ENCODE data around the gene DZIP1. TPM values are rescaled to one million over a fixed set of nuclear protein-coding genes. Genes with fewer than 3 reads are reported as not detected.
"Not testable (repeated sequence)": the region's sequence is repeated elsewhere in the genome, so short reads cannot be mapped to it uniquely, and the experiment has no call there.

DZIP1 gene, protein sequence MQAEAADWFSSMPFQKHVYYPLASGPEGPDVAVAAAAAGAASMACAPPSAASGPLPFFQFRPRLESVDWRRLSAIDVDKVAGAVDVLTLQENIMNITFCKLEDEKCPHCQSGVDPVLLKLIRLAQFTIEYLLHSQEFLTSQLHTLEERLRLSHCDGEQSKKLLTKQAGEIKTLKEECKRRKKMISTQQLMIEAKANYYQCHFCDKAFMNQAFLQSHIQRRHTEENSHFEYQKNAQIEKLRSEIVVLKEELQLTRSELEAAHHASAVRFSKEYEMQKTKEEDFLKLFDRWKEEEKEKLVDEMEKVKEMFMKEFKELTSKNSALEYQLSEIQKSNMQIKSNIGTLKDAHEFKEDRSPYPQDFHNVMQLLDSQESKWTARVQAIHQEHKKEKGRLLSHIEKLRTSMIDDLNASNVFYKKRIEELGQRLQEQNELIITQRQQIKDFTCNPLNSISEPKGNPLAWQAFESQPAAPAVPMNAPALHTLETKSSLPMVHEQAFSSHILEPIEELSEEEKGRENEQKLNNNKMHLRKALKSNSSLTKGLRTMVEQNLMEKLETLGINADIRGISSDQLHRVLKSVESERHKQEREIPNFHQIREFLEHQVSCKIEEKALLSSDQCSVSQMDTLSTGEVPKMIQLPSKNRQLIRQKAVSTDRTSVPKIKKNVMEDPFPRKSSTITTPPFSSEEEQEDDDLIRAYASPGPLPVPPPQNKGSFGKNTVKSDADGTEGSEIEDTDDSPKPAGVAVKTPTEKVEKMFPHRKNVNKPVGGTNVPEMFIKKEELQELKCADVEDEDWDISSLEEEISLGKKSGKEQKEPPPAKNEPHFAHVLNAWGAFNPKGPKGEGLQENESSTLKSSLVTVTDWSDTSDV
- 31.5 and 33.6 TPM in 2 replicates for total RNA-seq (2021)
- long read RNA-seq, partial matches to known transcripts: 40 of 54 reads
- long read RNA-seq, other reads (novel, unspliced or antisense): 11 of 54 reads

DNA sequence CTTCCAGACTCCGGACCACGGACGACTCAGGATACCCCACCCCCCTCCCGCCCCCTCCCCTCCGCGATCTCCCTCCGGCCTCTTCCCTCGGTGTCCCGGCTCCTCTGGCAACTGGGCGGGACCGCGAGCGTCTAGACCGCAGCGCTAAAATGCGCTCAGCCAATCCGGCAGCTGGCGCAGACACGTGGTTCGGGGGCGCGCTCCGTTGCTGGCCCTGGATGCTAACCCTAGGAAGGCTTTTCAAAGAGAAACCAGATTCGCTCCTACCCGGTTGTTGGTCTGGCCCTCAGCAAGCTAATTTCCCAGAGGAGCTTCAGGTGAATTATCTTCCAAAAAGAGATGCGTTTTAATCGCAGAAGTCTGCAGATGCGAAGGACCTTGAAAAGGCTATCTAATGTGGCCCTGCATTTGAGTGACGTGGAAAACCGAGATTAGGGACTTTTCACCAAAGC, at the start of gene DZIP1:
TSS of gene DZIP1 (minus strand) at position 106 of the 452 bp plus-strand sequence. CDS start 2,677 bp downstream, outside the sequence.
- H3K23me2 ChIP-seq (ENCODE audit: insufficient read length, low read depth, low read length, poor library complexity, severe bottlenecking): peaks cover 9% of the 10 kb centered on the region
- H2BK5ac ChIP-seq (ENCODE audit: insufficient read length, low read length): no peak within 1 kb of the TSS
- no peak within 1 kb of the TSS for H2AK5ac ChIP-seq (ENCODE audit: insufficient read length, low read length)
- Mint-ChIP-seq H3K36me3 (ENCODE audit: insufficient read depth in 1 of 3, low read depth in 3 of 3) (peaks cover 10 to 15% (median 15%) of the 10 kb centered on the region in 3 experiments), H3K27me3 (ENCODE audit: low read depth) (peaks cover 12% of the 10 kb centered on the region), H3K9me3 (no peaks in the 10 kb centered on the region; a peak in 1 of 5 replicates), H3K27ac (peak within 1 kb of the TSS in 1 of 3 experiments; percentile 77; a peak in 2 of 7 replicates), H3K4me1 (peaks cover 17 to 21% of the 10 kb centered on the region in 2 experiments), H3K4me3 (peak within 1 kb of the TSS; percentile 81 to 92)
- H3K27me3 ChIP-seq (ENCODE audit: insufficient read depth, low read length): no peaks in the 10 kb centered on the region
- H3K4ac ChIP-seq (ENCODE audit: low read depth, low read length): no peak within 1 kb of the TSS
- peak within 1 kb of the TSS; percentile 91 for H3K4me2 ChIP-seq (ENCODE audit: insufficient read depth, insufficient read length, low read length)
- DNase-seq: peak; percentile 96
- no peaks in the 10 kb centered on the region for H4K20me1 ChIP-seq (ENCODE audit: control insufficient read depth, insufficient read depth, insufficient read length)
- peak within 1 kb of the TSS; percentile 32 for H3K18ac ChIP-seq (ENCODE audit: insufficient read length, low read depth, low read length)
- H4K5ac ChIP-seq (ENCODE audit: insufficient read length, low read depth, low read length): no peak within 1 kb of the TSS
- H2BK20ac ChIP-seq (ENCODE audit: low read depth, low read length, poor library complexity, severe bottlenecking): no peak within 1 kb of the TSS
- no peak within 1 kb of the TSS for H3K56ac ChIP-seq (ENCODE audit: insufficient read length, low read depth, low read length)
- WGBS (ENCODE audit: extremely low coverage, insufficient read length, low lambda C conversion rate): no CpG with 5 or more reads among the region's 30 CpGs
- H4K91ac ChIP-seq (ENCODE audit: insufficient read length, low read depth, low read length): no peak within 1 kb of the TSS
- no peak within 1 kb of the TSS for H2BK15ac ChIP-seq (ENCODE audit: low read depth, low read length)
- peak within 1 kb of the TSS; percentile 56 for H3K9ac ChIP-seq (ENCODE audit: extremely low read depth, insufficient read length, low read length)
- no peaks in the 10 kb centered on the region for H3K79me1 ChIP-seq (ENCODE audit: insufficient read depth, low read depth, low read length, poor library complexity, severe bottlenecking)
- no peak within 1 kb of the TSS for H3T11ph ChIP-seq (ENCODE audit: low read length)
- H3K4me1 ChIP-seq (ENCODE audit: insufficient read depth, low read length): peaks cover 2% of the 10 kb centered on the region; the same call in 1 of the 2 replicates
- H2BK12ac ChIP-seq (ENCODE audit: insufficient read length, low read depth, low read length): peak within 1 kb of the TSS; percentile 22
- no peak within 1 kb of the TSS for H3K27ac ChIP-seq (ENCODE audit: insufficient read length, low read depth, low read length)
- no peak within 1 kb of the TSS for H4K8ac ChIP-seq (replicated peaks; ENCODE audit: insufficient read length, low read depth, low read length)
- H3K79me2 ChIP-seq (ENCODE audit: insufficient read depth, low read length): peaks cover 2% of the 10 kb centered on the region; the same call in 1 of the 2 replicates
- peak within 1 kb of the TSS; percentile 90 for H2AFZ ChIP-seq (ENCODE audit: low read length)
- H2BK120ac ChIP-seq (ENCODE audit: low read depth, low read length, poor library complexity, severe bottlenecking): no peak within 1 kb of the TSS
- H3K9me3 ChIP-seq (ENCODE audit: control insufficient read depth, low read depth, low read length): no peaks in the 10 kb centered on the region
- no peak within 1 kb of the TSS for H3K23ac ChIP-seq (ENCODE audit: insufficient read length, low read depth, low read length)
- TF ChIP-seq, protein P1, sequence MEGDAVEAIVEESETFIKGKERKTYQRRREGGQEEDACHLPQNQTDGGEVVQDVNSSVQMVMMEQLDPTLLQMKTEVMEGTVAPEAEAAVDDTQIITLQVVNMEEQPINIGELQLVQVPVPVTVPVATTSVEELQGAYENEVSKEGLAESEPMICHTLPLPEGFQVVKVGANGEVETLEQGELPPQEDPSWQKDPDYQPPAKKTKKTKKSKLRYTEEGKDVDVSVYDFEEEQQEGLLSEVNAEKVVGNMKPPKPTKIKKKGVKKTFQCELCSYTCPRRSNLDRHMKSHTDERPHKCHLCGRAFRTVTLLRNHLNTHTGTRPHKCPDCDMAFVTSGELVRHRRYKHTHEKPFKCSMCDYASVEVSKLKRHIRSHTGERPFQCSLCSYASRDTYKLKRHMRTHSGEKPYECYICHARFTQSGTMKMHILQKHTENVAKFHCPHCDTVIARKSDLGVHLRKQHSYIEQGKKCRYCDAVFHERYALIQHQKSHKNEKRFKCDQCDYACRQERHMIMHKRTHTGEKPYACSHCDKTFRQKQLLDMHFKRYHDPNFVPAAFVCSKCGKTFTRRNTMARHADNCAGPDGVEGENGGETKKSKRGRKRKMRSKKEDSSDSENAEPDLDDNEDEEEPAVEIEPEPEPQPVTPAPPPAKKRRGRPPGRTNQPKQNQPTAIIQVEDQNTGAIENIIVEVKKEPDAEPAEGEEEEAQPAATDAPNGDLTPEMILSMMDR (conservative IDR thresholded peaks at IDR 0.05): no peak
- peak within 1 kb of the TSS; percentile 38 for H3K14ac ChIP-seq (ENCODE audit: insufficient read depth, low read length)

DNA sequence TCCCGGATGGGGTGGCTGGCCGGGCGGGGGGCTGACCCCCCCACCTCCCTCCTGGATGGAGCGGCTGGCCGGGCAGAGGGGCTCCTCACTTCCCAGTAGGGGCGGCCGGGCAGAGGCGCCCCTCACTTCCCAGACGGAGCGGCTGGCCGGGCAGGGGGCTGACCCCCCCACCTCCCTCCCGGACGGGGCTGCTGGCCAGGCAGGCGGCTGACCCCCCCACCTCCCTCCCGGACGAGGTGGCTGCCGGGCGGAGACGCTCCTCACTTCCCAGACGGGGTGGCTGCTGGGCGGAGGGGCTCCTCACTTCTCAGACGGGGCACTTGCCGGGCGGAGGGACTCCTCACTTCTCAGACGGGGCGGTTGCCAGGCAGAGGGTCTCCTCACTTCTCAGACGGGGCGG, 46.5 kb upstream of the DZIP1 start:
- not testable (repeated sequence) for H3K79me1 ChIP-seq (ENCODE audit: insufficient read depth, low read depth, low read length, poor library complexity, severe bottlenecking)
- WGBS (ENCODE audit: extremely low coverage, insufficient read length, low lambda C conversion rate): no CpG with 5 or more reads among the region's 28 CpGs

More for the DNA sequence above, 46.5 kb upstream of the DZIP1 start:
- not testable (repeated sequence) for H2AK5ac ChIP-seq (ENCODE audit: insufficient read length, low read length); H3T11ph ChIP-seq (ENCODE audit: low read length); H3K79me2 ChIP-seq (ENCODE audit: insufficient read depth, low read length); H3K4me3 Mint-ChIP-seq; H3K9ac ChIP-seq (ENCODE audit: extremely low read depth, insufficient read length, low read length); H3K18ac ChIP-seq (ENCODE audit: insufficient read length, low read depth, low read length); H2BK15ac ChIP-seq (ENCODE audit: low read depth, low read length); H3K56ac ChIP-seq (ENCODE audit: insufficient read length, low read depth, low read length); H3K9me3 ChIP-seq (ENCODE audit: control insufficient read depth, low read depth, low read length); H3K27ac ChIP-seq (ENCODE audit: insufficient read length, low read depth, low read length); H3K14ac ChIP-seq (ENCODE audit: insufficient read depth, low read length); H3K4ac ChIP-seq (ENCODE audit: low read depth, low read length); DNase-seq; H2AFZ ChIP-seq (ENCODE audit: low read length); H2BK20ac ChIP-seq (ENCODE audit: low read depth, low read length, poor library complexity, severe bottlenecking); H3K23me2 ChIP-seq (ENCODE audit: insufficient read length, low read depth, low read length, poor library complexity, severe bottlenecking); H3K23ac ChIP-seq (ENCODE audit: insufficient read length, low read depth, low read length); H2BK5ac ChIP-seq (ENCODE audit: insufficient read length, low read length); H3K4me2 ChIP-seq (ENCODE audit: insufficient read depth, insufficient read length, low read length); H3K27me3 ChIP-seq (ENCODE audit: insufficient read depth, low read length); H2BK12ac ChIP-seq (ENCODE audit: insufficient read length, low read depth, low read length); H3K27me3 Mint-ChIP-seq (ENCODE audit: low read depth); H4K8ac ChIP-seq (replicated peaks; ENCODE audit: insufficient read length, low read depth, low read length); H2BK120ac ChIP-seq (ENCODE audit: low read depth, low read length, poor library complexity, severe bottlenecking); H4K20me1 ChIP-seq (ENCODE audit: control insufficient read depth, insufficient read depth, insufficient read length); H4K91ac ChIP-seq (ENCODE audit: insufficient read length, low read depth, low read length); H4K5ac ChIP-seq (ENCODE audit: insufficient read length, low read depth, low read length); H3K27ac Mint-ChIP-seq; H3K4me1 ChIP-seq (ENCODE audit: insufficient read depth, low read length)
- Mint-ChIP-seq H3K9me3 (peaks cover 28 to 31% of the 10 kb centered on the region in 2 experiments), H3K36me3 (ENCODE audit: insufficient read depth in 1 of 3, low read depth in 3 of 3) (peaks cover 9 to 26% (median 25%) of the 10 kb centered on the region in 3 experiments), H3K4me1 (peaks cover 9 to 14% of the 10 kb centered on the region in 2 experiments; a peak in 3 of 4 replicates)
